ENCODE results near the gene CDKN1C. TPM values are rescaled to one million over a fixed set of nuclear protein-coding genes. Genes with fewer than 3 reads are reported as not detected.
A peak's percentile ranks its signal among the peaks of the same experiment; 100 is the strongest.

The CDKN1C gene
- 10 to 100 TPM; 17.2 to 28.7 TPM for total RNA-seq

DNA sequence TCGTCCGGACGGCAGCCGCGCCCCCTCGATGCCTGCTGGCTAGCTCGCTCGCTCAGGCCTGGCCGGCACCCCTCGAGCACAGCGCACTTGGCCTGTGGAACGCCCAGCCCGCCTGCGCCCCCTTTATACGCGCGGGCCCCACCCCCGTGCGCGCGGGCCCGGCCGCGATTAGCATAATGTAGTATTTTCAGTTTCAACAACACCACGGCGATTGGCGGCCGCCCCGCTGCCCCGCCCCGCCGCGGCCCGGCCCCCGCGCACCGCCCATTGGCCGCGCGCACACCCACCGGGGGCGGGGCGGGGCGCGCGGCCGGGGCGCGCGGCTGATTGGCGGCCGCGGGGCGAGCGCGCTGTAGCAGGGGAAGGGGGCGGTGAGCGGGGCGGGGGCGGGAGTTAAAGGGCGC lies at the start of gene CDKN1C:
Gene CDKN1C (minus strand): TSS at position 98 of the 404 bp plus-strand sequence. CDS start 319 bp downstream, outside the sequence.
- H3K4me3 ChIP-seq: peak within 1 kb of the TSS; percentile 84 to 86
- peaks cover 0 to 39% of the 10 kb centered on the region in 2 donors for H3K4me1 ChIP-seq
- peak; percentile 94 for DNase-seq (ENCODE audit: low spot score)
- no peaks in the 10 kb centered on the region for H3K27me3 ChIP-seq
- no peaks in the 10 kb centered on the region for H3K9me3 ChIP-seq
- no peaks in the 10 kb centered on the region for H3K36me3 ChIP-seq
- peak within 1 kb of the TSS; percentile 85 to 87 for H3K27ac ChIP-seq
- TF ChIP-seq, protein P1, sequence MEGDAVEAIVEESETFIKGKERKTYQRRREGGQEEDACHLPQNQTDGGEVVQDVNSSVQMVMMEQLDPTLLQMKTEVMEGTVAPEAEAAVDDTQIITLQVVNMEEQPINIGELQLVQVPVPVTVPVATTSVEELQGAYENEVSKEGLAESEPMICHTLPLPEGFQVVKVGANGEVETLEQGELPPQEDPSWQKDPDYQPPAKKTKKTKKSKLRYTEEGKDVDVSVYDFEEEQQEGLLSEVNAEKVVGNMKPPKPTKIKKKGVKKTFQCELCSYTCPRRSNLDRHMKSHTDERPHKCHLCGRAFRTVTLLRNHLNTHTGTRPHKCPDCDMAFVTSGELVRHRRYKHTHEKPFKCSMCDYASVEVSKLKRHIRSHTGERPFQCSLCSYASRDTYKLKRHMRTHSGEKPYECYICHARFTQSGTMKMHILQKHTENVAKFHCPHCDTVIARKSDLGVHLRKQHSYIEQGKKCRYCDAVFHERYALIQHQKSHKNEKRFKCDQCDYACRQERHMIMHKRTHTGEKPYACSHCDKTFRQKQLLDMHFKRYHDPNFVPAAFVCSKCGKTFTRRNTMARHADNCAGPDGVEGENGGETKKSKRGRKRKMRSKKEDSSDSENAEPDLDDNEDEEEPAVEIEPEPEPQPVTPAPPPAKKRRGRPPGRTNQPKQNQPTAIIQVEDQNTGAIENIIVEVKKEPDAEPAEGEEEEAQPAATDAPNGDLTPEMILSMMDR (IDR thresholded peaks at IDR 0.05): no peak

DNA sequence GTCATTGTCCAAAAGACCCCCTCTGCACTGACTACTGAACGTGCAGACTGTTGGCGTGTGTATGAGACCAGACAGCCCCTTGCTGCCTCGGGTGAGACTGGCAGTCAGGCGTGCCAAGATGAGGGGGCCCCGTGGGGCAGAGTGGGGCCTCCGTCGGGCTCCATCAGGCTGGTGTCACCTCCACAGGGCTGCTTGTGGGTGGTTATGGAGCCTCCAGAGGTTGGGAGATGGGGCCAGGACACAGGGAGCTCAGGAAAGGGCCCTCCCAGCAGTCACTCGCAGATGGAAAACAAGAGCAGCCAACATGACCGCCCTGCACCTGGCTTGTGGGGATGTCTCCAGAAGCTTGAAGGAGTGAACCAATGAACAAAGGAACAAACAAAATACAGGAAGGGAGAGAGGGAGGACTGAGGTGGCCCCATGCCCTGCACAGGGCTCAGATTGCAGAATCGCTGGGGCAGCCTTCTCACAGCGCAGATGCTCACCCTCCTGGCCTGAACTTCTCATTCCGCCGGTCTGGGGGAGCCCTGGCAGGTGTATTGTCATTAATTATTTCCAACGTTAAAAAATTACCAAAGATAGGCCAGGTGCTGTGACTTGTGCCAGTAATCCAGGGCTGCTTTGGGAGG lies 49.1 kb upstream of the CDKN1C start:
- no peaks in the 10 kb centered on the region for H3K36me3 ChIP-seq
- DNase-seq (ENCODE audit: low spot score): no peak
- TF ChIP-seq, protein P1 (IDR thresholded peaks at IDR 0.05): no peak
- H3K4me1 ChIP-seq: peaks cover 0 to 10% of the 10 kb centered on the region in 2 donors
- no peak overlapping the region for H3K4me3 ChIP-seq
- H3K9me3 ChIP-seq: peaks cover 0 to 12% of the 10 kb centered on the region in 2 donors
- H3K27ac ChIP-seq: no peak overlapping the region
- peaks cover 0 to under 1% of the 10 kb centered on the region in 2 donors for H3K27me3 ChIP-seq

DNA sequence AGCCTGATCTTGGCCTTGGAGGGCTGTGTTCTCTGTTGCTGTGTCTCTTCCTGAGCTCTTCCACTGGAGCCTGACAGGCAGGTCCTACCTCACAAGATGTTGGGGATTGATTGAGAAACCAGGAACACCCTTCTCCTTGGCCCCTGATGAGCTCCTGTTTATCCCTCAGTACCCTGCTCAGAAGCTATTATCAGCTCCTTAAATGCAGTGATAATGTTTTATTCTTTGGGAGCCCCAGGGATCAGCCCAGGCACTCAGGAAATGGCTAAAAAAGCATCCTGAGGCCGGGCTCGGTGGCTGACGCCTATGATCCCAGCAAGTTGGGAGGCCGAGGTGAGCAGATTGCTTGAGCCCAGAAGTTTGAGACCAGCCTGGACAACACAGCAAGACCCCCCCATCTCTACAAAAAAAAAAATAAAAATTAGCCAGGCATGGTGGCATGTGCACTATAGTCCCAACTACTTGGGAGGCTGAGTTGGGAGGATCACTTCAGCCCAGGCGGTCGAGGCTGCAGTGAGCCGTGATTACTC lies 48.5 kb upstream of the CDKN1C start:
- Histone ChIP-seq H3K4me3 (no peak overlapping the region), H3K27me3 (peaks cover 0 to 6% of the 10 kb centered on the region in 2 donors), H3K9me3 (peaks cover 0 to 12% of the 10 kb centered on the region in 2 donors), H3K27ac (no peak overlapping the region), H3K36me3 (no peaks in the 10 kb centered on the region), H3K4me1 (peaks cover 0 to 14% of the 10 kb centered on the region in 2 donors)
- TF ChIP-seq, protein P1 (IDR thresholded peaks at IDR 0.05): no peak
- DNase-seq (ENCODE audit: low spot score): no peak

DNA sequence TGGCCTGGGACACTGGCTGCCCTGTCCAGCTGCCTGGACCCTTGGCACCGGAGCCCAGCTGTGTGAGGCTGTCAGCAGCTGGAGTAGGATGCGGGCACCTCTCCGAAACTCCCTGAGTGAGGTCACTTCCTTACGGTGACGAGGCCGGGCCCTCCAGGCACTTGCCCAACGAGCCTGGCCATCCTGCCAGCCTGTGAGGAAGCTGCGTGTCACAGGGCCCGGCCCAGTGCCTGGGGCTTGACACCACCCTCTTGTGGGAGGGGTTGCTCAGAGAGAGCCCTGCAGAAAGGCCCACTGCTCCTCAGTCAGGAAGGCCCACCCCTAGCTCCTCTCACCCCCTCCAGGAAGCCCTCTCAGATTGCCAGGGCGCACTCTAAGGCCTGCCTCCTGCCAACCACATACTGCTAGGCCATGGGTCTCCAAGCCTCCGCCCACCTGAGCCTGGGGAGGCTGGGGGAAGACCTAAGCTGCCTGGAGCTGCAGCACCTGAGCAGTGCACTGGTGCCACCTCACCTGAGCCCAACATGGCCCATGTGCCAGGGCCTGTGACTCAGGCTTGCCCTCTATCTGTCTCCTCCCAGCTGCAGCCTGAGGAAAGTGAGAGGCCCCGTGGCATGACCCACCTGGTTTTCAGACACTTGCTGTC lies 47.9 kb upstream of the CDKN1C start:
- TF ChIP-seq, protein P1 (IDR thresholded peaks at IDR 0.05): no peak
- H3K4me3 ChIP-seq: no peak overlapping the region
- peak; percentile 75 for DNase-seq (ENCODE audit: low spot score)
- no peak overlapping the region for H3K27ac ChIP-seq
- H3K27me3 ChIP-seq: peaks cover 0 to 6% of the 10 kb centered on the region in 2 donors
- H3K36me3 ChIP-seq: no peaks in the 10 kb centered on the region
- H3K4me1 ChIP-seq: peaks cover 0 to 20% of the 10 kb centered on the region in 2 donors
- peaks cover 0 to 8% of the 10 kb centered on the region in 2 donors for H3K9me3 ChIP-seq

DNA sequence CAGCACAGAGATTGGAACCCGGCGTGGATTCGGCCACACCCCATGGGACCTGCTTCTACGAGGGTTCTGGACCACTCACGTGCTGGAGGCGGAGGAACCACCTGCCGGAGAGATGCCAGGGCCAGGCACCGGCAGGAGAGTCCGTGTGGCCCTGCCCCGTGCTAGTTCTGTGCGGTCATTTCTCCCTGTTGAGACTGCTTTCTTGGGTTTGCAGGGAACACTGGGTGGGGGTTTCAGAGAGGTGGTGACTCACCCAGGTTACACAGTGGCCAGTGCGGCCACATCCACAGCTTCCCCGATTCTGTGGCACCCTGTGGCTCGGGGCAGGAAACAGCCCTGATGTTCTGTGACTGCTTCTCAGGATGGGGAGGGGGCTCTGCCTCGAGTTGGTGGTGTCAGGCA lies 47.3 kb upstream of the CDKN1C start:
- peaks cover 0 to 6% of the 10 kb centered on the region in 2 donors for H3K27me3 ChIP-seq
- DNase-seq (ENCODE audit: low spot score): no peak
- H3K36me3 ChIP-seq: no peaks in the 10 kb centered on the region
- TF ChIP-seq, protein P1 (IDR thresholded peaks at IDR 0.05): no peak
- H3K9me3 ChIP-seq: peaks cover 0 to 4% of the 10 kb centered on the region in 2 donors
- peaks cover 0 to 27% of the 10 kb centered on the region in 2 donors for H3K4me1 ChIP-seq
- H3K4me3 ChIP-seq: no peak overlapping the region
- H3K27ac ChIP-seq: no peak overlapping the region
